ACHN (cell line): ENCODE results near the gene HIGD2A.
"Not testable (repeated sequence)": the region's sequence is repeated elsewhere in the genome, so short reads cannot be mapped to it uniquely, and the experiment has no call there.

Experiments
- DNase-seq: peaks from one replicate; pipeline ENCODE4 v3.0.0-alpha.2; 2015
- in situ Hi-C: cut with HindIII; loops from 2 replicates; pipeline ENCODE4 v1.10.0; 2017; ENCODE audit warnings: low sequenced_read_pairs, low pct_ligation_motif_present, low pct_unique_long_range_greater_than_20kb

The HIGD2A gene

GRCh38 chr5:176391479-176391878 is 2.9 kb downstream of the HIGD2A start:
- in situ Hi-C loops = no loop called here
- DNase-seq = no peak

DNA sequence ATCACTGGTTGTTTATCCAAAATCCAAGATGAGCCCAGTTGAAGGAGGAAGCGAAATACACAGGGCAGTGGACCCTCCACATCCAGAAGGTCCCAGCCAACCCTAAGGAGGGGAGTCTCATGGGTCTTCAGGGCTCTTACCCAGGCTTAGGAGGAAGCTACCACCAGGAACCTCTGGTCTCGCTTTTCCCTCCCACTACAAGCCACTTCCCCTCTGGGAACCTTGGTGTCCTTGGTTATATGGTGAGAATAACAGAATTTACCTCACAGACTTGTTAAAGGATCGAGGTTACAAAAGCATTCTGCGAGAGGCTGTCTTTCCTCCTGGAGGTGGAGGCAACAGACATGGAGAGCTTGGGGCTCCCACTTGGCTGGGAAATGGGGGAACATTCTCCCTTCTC is 3.4 kb downstream of the HIGD2A start:
- in situ Hi-C loops = no loop called here
- DNase-seq = no peak

- no peak for DNase-seq
- in situ Hi-C loops = no loop called here
These were observed 4.0 kb downstream of the HIGD2A start for GRCh38 chr5:176392526-176392925.

DNA sequence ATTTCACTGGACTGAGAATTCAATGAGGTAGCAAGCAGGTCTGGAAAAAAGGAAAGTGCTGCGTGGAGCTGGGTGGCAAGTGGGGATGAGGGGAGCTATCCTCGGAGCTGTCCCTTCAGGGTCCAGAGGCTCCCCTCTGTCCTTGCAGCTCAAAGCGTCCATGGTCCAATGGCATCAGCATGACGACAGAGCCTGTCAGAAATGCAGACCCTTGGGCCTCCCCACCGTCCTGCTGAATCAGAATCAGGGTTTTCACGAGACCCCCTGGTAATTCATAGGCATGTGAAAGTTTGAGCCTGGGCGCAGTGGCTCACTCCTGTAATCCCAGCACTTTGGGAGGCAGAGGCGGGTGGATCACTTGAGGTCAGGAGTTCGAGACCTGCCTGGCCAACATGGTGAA is 5.5 kb downstream of the HIGD2A start:
- in situ Hi-C loops = no loop called here
- DNase-seq = no peak

- in situ Hi-C loops = no loop called here
These were observed 6.5 kb downstream of the HIGD2A start for GRCh38 chr5:176394881-176395675.

DNA sequence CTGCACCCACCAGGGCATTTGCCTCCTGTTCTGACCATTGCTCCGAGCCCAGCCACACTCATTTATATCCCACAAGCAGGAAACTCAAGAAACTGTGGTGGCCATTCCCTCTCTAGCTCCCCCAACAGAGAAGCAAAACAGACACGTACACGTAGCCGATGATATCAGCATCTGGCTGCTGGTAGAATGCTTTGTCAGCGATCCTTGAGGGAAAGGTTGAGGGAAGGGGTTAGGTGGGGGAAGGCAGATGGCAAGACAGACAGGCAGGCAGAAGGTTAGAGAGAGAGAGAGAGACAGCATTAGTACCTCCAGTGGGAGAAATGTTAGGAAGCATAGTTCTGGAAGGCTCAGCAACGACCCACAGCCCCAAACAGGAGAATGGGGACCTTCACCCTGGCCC is 7.8 kb downstream of the HIGD2A start:
- no peak for DNase-seq
- in situ Hi-C loops = no loop called here

More at GRCh38 chr5:176394881-176395675, 6.5 kb downstream of the HIGD2A start:
- no peak for DNase-seq

DNA sequence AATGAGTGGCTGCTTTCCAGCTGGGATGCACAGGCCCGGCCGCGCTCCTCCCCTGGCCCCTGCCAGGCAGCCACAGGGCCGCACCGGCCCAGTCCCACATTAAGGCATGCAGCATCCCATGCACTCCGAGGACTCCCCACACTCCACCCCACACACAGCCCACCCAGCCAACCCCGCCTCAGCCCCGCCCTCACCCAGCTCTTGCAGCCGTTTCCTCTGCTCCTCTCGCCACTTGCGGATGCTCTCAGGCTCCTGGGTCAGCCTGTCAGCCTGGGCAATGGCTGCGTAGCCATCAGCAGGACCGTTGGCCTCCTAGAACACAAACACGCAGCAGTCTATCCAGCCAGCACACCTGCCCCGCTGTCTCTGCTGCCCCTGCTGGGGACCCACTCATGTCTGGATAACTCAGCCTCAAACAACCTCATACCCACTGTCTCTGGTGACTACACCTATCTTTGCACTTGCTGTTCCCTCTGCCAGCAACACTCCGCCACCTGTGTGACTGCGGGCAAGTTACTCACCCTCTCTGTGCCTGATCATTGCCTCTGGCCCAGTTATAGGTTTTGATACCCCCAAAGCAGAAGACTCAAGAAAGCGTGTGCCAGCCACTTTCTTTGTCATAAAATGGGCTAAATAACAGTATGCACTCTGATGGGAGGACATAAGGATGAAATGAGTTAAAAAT is 9.3 kb downstream of the HIGD2A start:
- in situ Hi-C loops = no loop called here
- no peak for DNase-seq

DNA sequence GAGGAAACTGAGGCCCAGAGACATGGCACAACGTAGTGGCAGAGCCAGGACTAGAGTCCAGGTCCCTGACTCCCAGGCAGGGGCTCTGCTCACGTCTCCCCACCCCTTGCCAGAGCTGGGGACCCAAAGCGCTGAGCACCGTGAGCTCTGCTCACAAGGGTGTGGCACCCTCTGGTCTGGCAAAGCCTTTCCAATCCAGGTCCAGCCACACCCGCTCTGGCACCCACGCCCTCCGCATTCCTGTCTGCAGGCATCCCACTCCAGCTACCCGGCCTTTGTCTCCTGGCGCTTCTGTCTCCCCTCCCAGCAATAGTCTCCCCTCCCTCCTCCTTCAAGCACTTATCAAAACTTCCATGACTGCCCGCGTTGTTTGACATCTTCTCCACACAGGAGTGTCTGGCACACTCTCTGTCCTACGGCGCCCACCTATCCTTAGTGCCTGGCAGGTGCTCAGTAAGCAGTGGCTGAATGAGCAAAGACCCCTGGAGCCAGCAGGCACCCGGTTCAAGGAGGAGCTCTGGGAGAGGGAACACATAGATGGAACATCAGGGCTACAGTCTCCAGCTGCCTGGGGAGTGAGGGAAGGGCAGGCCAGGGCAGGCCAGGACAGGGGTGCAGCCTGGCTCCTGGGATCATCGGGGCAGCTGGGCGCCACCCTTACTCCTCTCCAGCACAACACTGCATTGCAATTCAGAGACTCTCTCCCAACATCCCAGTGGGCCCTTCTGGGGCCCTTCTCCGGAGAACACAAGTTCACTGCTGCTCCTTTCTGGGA is 12.0 kb downstream of the HIGD2A start:
- no peak for DNase-seq
- in situ Hi-C loops = no loop called here

GRCh38 chr5:176401281-176402205 is 13.0 kb downstream of the HIGD2A start:
- in situ Hi-C loops = no loop called here

GRCh38 chr5:176405656-176406435 is 17.3 kb downstream of the HIGD2A start:
- in situ Hi-C loops = no loop called here
- no peak for DNase-seq

More at GRCh38 chr5:176401281-176402205, 13.0 kb downstream of the HIGD2A start:
- DNase-seq = no peak

GRCh38 chr5:176406436-176407052 is 18.0 kb downstream of the HIGD2A start:
- no peak for DNase-seq
- in situ Hi-C loops = no loop called here

DNA sequence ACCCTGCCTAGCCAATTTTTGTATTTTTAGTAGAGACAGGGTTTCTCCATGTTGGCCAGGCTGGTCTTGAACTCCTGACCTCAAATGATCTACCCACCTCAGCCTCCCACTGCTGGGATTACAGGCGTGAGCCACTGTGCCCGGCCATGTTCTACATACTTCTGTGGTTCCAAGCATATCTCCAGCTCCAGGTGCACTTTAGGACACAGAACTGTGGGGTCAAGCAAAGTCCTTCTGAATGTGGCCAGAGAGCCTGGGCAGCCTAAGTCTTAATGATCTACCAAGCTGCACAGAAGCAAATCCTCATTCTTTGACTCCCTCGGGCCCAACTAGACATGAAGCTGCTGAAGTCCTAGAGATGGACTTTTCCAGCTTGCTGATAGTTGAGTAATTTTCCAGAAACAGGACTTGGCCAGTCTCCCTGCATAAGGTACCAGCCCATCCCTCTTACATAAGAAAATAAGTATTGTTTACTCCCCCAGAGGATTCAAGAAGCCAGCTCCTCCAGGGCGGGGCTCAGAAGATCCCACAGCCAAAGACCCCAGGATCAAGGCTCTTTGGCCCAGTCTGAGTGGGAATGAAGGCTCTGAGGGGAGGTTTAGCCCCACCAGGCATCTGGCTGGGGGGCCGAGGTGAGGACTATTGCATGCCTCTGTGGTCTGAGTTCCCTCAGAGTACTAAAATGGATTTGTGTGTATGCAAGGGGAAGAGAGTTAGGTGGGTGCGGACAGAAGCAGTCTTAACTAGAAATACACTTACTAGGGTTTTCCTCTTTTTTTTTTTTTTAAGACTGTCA is 19.1 kb downstream of the HIGD2A start:
- DNase-seq = no peak
- in situ Hi-C loops = no loop called here

DNA sequence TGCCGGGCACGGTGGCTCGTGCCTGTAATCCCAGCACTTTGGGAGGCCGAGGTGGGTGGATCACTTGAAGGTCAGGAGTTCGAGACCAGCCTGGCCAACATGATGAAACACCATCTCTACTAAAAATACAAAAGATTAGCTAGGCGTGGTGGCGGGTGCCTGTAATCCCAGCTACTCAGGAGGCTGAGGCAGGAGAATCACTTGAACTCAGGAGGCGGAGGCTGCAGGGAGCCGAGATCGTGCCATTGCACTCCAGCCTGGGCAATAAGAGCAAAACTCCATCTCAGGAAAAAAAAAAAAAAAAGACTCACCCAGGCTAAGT is 19.7 kb downstream of the HIGD2A start:
- in situ Hi-C loops, DNase-seq: not testable (repeated sequence)

- DNase-seq = no peak
- in situ Hi-C loops = no loop called here
These were observed 20.0 kb downstream of the HIGD2A start for GRCh38 chr5:176408590-176408989.

- no peak for DNase-seq
- in situ Hi-C loops = no loop called here
These were observed 21.2 kb downstream of the HIGD2A start for GRCh38 chr5:176409765-176410164.

GRCh38 chr5:176410486-176411180 is 22.1 kb downstream of the HIGD2A start:
- DNase-seq = no peak
- in situ Hi-C loops = no loop called here
